Body of pancreas (tissue), 4 donors: ENCODE measurements around the gene FSTL5.

Experiments used
- CTCF ChIP-seq, 7 experiments: fragments of 450-650 bp in 4 of 7; fragments of 200-600 bp in 3 of 7; sonication (generic) in 3 of 7; IDR thresholded peaks; one replicate each; pipeline ENCODE4 v1.5.1; 2016 to 2019; ENCODE audit warnings: antibody characterized with exemption in 7 of 7
- POLR2A ChIP-seq, 3 donors: fragments of 450-650 bp; IDR thresholded peaks; one replicate each; pipeline ENCODE4 v1.6.1; 2016; ENCODE audit warnings: antibody characterized with exemption in 3 of 3, mild to moderate bottlenecking in 2 of 3

- TF ChIP-seq CTCF (IDR thresholded peaks at IDR 0.05): no peak
- no peak for TF ChIP-seq POLR2A (IDR thresholded peaks at IDR 0.05)
Observed at GRCh38 chr4:162116095-162116779, 47.6 kb downstream of the FSTL5 start.
